ENCODE results near the gene AKAP13. TPM values are rescaled to one million over a fixed set of nuclear protein-coding genes. Genes with fewer than 3 reads are reported as not detected.

AKAP13 gene
- total RNA-seq, 2 donors from 2014 or later = 87.3 to 106 TPM

- TF ChIP-seq CTCF (IDR thresholded peaks at IDR 0.05) = no peak
- DNase-seq = no peak
- intact Hi-C loops (cut with DNase I) = no loop called here
- H3K27ac ChIP-seq = peak overlapping the region; percentile 81
- no peaks in the 10 kb centered on the region for H3K36me3 ChIP-seq
- H3K9me3 ChIP-seq = no peaks in the 10 kb centered on the region
- H3K4me3 ChIP-seq = no peak overlapping the region
- H3K4me1 ChIP-seq = peaks cover 20% of the 10 kb centered on the region
- peak overlapping the region in 1 of 2 donors; percentile 72 for H3K9ac ChIP-seq (ENCODE audit: low read depth in 2 of 2, low read length in 2 of 2)
- no peaks in the 10 kb centered on the region for H3K27me3 ChIP-seq
These were observed 162.5 kb downstream of the AKAP13 start for GRCh38 chr15:85542895-85543331.

DNA sequence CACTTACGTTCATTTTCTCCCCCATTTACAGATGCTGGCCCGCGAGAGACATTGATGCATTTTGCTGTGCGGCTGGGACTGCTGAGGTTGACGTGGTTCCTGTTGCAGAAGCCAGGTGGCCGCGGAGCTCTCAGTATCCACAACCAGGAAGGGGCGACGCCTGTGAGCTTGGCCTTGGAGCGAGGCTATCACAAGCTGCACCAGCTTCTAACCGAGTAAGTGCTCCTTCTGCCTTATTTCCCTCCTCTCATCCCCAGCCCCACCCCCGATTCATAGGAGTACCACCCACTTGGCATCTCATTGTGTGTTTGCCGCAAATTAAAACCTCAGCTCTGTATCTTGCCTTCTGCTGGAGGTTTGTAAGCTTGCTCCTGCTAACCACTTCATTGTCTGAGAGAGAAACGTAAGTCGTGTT lies 163.3 kb downstream of the AKAP13 start:
- peak overlapping the region in 1 of 2 donors; percentile 72 for H3K9ac ChIP-seq (ENCODE audit: low read depth in 2 of 2, low read length in 2 of 2)
- no peak overlapping the region for H3K4me3 ChIP-seq
- no peaks in the 10 kb centered on the region for H3K9me3 ChIP-seq
- peak overlapping the region; percentile 81 for H3K27ac ChIP-seq
- no peaks in the 10 kb centered on the region for H3K36me3 ChIP-seq
- TF ChIP-seq CTCF (IDR thresholded peaks at IDR 0.05) = no peak
- peak; percentile 92 for DNase-seq
- intact Hi-C loops (cut with DNase I) = no loop called here
- H3K27me3 ChIP-seq = no peaks in the 10 kb centered on the region
- H3K4me1 ChIP-seq = peaks cover 20% of the 10 kb centered on the region

GRCh38 chr15:85545185-85545584 lies 164.8 kb downstream of the AKAP13 start:
- Histone ChIP-seq H3K4me3 (no peak overlapping the region), H3K9ac (ENCODE audit: low read depth in 2 of 2, low read length in 2 of 2) (peak overlapping the region in 1 of 2 donors; percentile 4), H3K9me3 (no peaks in the 10 kb centered on the region), H3K27me3 (no peaks in the 10 kb centered on the region), H3K4me1 (peaks cover 20% of the 10 kb centered on the region), H3K27ac (peak overlapping the region; percentile 81), H3K36me3 (no peaks in the 10 kb centered on the region)
- no peak for TF ChIP-seq CTCF (IDR thresholded peaks at IDR 0.05)
- intact Hi-C loops (cut with DNase I) = no loop called here
- no peak for DNase-seq

GRCh38 chr15:85545752-85546151 lies 165.3 kb downstream of the AKAP13 start:
- H3K27ac ChIP-seq = peak overlapping the region; percentile 81

DNA sequence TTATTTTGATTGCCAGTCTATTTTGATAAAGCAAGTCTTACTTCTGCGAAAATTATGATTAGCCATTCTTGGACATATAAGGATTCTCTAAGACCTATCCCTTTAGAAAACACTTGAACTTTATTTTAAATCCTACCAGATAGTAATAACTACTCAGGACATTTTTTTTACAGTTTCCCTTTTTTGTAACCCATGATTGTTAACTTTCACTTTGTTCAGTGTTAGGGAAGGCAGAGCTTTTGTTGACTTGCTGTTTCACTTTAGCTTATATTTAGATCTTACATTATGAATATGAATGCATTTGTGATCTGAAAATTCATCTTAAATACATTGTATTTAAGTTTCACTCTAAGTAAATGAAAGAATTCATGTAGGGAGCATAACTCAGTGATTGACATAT lies 167.0 kb downstream of the AKAP13 start:
- DNase-seq = no peak
- H3K9ac ChIP-seq (ENCODE audit: low read depth in 2 of 2, low read length in 2 of 2) = no peak overlapping the region
- H3K27ac ChIP-seq = no peak overlapping the region
- H3K9me3 ChIP-seq = no peaks in the 10 kb centered on the region
- H3K4me3 ChIP-seq = no peak overlapping the region
- intact Hi-C loops (cut with DNase I) = no loop called here
- peaks cover 14% of the 10 kb centered on the region for H3K4me1 ChIP-seq
- no peak for TF ChIP-seq CTCF (IDR thresholded peaks at IDR 0.05)
- H3K36me3 ChIP-seq = no peaks in the 10 kb centered on the region
- H3K27me3 ChIP-seq = no peaks in the 10 kb centered on the region

More at GRCh38 chr15:85545752-85546151, 165.3 kb downstream of the AKAP13 start:
- H3K4me3 ChIP-seq = no peak overlapping the region
- DNase-seq = no peak
- peaks cover 20% of the 10 kb centered on the region for H3K4me1 ChIP-seq
- no peak for TF ChIP-seq CTCF (IDR thresholded peaks at IDR 0.05)
- no peaks in the 10 kb centered on the region for H3K9me3 ChIP-seq
- no peaks in the 10 kb centered on the region for H3K27me3 ChIP-seq
- peak overlapping the region in 1 of 2 donors; percentile 4 for H3K9ac ChIP-seq (ENCODE audit: low read depth in 2 of 2, low read length in 2 of 2)
- H3K36me3 ChIP-seq = no peaks in the 10 kb centered on the region
- intact Hi-C loops (cut with DNase I) = no loop called here
